H1 (cell line): ENCODE data around the gene STEAP1. TPM values are rescaled to one million over a fixed set of nuclear protein-coding genes. Genes with fewer than 3 reads are reported as not detected.
"Not testable (repeated sequence)": the region's sequence is repeated elsewhere in the genome, so short reads cannot be mapped to it uniquely, and the experiment has no call there.

ENCODE experiments used
- CTCF ChIA-PET: fragments of 300-600 bp; sonication (Branson Sonifier 250); formaldehyde crosslinking; loops from one replicate; lab custom pipeline; 2021; ENCODE audit not compliant: partially characterized antibody; lab: Charles Lee
- POLR2A ChIA-PET: fragments of 300-600 bp; sonication (Branson Sonifier 250); formaldehyde crosslinking; loops from one replicate; lab custom pipeline; 2021; ENCODE audit warnings: inconsistent platforms; ENCODE audit not compliant: partially characterized antibody; lab: Charles Lee
- DNase-seq, 2 experiments: peaks; one replicate each; pipeline versions ENCODE4 v3.0.0 to v3.0.0-alpha.2; 2010 to 2022; ENCODE audit warnings: low spot score in 2 of 2, low read depth in 1 of 2, mixed read lengths in 1 of 2
- FAIRE-seq: peaks from 2 replicates; lab custom pipeline; 2011; peaks lifted over from hg19 to GRCh38; lab: Jason Lieb, UNC
- H2AFZ ChIP-seq: 2 replicates; pipeline ENCODE4 v1.8.1; 2012; ENCODE audit warnings: low read length, inconsistent platforms
- H2AK5ac ChIP-seq: 2 replicates; pipeline ENCODE4 v1.6.1; 2013; ENCODE audit warnings: low read depth, low read length
- H2BK120ac ChIP-seq: replicated peaks from 2 replicates; pipeline ENCODE3; 2013; ENCODE audit warnings: low read depth, low read length, inconsistent platforms
- H2BK12ac ChIP-seq: 2 replicates; pipeline ENCODE4 v1.6.1; 2013; ENCODE audit warnings: low read depth, low read length
- H2BK15ac ChIP-seq: 2 replicates; pipeline ENCODE4 v1.6.1; 2013; ENCODE audit warnings: low read length
- H2BK20ac ChIP-seq: 2 replicates; pipeline ENCODE4 v1.6.1; 2013; ENCODE audit warnings: low read length
- H2BK5ac ChIP-seq: 2 replicates; pipeline ENCODE4 v1.6.1; 2013; ENCODE audit warnings: low read depth, low read length
- H3K14ac ChIP-seq: 2 replicates; pipeline ENCODE4 v1.6.1; 2013; ENCODE audit warnings: inconsistent platforms; ENCODE audit not compliant: insufficient read length
- H3K18ac ChIP-seq: 2 replicates; pipeline ENCODE4 v1.6.1; 2013; ENCODE audit warnings: low read length; ENCODE audit errors: extremely low read depth
- H3K23ac ChIP-seq: 2 replicates; pipeline ENCODE4 v1.6.1; 2013; ENCODE audit warnings: inconsistent platforms; ENCODE audit not compliant: insufficient read length
- H3K23me2 ChIP-seq: 2 replicates; pipeline ENCODE4 v1.6.1; 2013; ENCODE audit warnings: low read depth, low read length
- H3K27ac ChIP-seq: 2 replicates; pipeline ENCODE4 v1.6.1; 2011; ENCODE audit warnings: low read depth, low read length, inconsistent platforms
- H3K27me3 ChIP-seq, 4 experiments: replicated peaks in 1 of 4; 1 replicate in 1 of 4; 2 replicates in 3 of 4; pipeline versions ENCODE4 v1.6.1 to v1.8.1; 2011 to 2013; ENCODE audit warnings: low read length in 3 of 4, mild to moderate bottlenecking in 3 of 4, inconsistent platforms in 2 of 4, mixed read lengths in 2 of 4, moderate library complexity in 1 of 4; ENCODE audit not compliant: control insufficient read depth in 3 of 4, insufficient read depth in 3 of 4; ENCODE audit errors: extremely low read depth in 1 of 4
- H3K36me3 ChIP-seq, 4 experiments: 2 replicates each; pipeline versions ENCODE4 v1.6.1 to v1.8.1; 2011 to 2013; ENCODE audit warnings: mild to moderate bottlenecking in 4 of 4, low read length in 3 of 4, moderate library complexity in 2 of 4, control low read depth in 1 of 4, inconsistent platforms in 1 of 4; ENCODE audit not compliant: insufficient read depth in 4 of 4, control insufficient read depth in 2 of 4
- H3K4ac ChIP-seq: replicated peaks from 2 replicates; pipeline ENCODE3; 2013; ENCODE audit warnings: low read length, low read depth, mixed read lengths, inconsistent platforms; ENCODE audit not compliant: insufficient read length
- H3K4me1 ChIP-seq, 4 experiments: replicated peaks in 1 of 4; 1 replicate in 1 of 4; 2 replicates in 3 of 4; pipeline versions ENCODE4 v1.6.1 to v1.8.1; 2011 to 2013; ENCODE audit warnings: low read length in 3 of 4, inconsistent platforms in 2 of 4, mixed read lengths in 1 of 4; ENCODE audit not compliant: insufficient read depth in 4 of 4, control insufficient read depth in 3 of 4
- H3K4me2 ChIP-seq, 2 experiments: 2 replicates each; pipeline versions ENCODE4 v1.6.1 to v1.8.1; 2011 to 2013; ENCODE audit warnings: low read depth in 2 of 2, low read length in 2 of 2, control low read depth in 1 of 2, inconsistent platforms in 1 of 2, mild to moderate bottlenecking in 1 of 2; ENCODE audit not compliant: insufficient read depth in 1 of 2
- H3K4me3 ChIP-seq, 4 experiments: fragments of 200-600, 300-600 bp in 1 of 4; sonication (generic), shearing (Covaris generic), sonication (Bioruptor Twin) in 1 of 4; 2 replicates each; pipeline versions ENCODE4 v1.5.1 to v1.8.1; 2011 to 2016; ENCODE audit warnings: low read length in 4 of 4, low read depth in 3 of 4, control low read depth in 2 of 4, inconsistent platforms in 2 of 4, mild to moderate bottlenecking in 2 of 4, mixed read lengths in 1 of 4, moderate library complexity in 1 of 4; ENCODE audit not compliant: insufficient read depth in 2 of 4; ENCODE audit errors: extremely low read depth in 1 of 4
- H3K56ac ChIP-seq: replicated peaks from 2 replicates; pipeline ENCODE3; 2013; ENCODE audit warnings: low read depth, mild to moderate bottlenecking, mixed read lengths, low read length, inconsistent platforms; ENCODE audit not compliant: insufficient read length
- H3K79me1 ChIP-seq: 2 replicates; pipeline ENCODE4 v1.6.1; 2013; ENCODE audit warnings: low read depth, low read length, control low read depth
- H3K79me2 ChIP-seq, 2 experiments: 2 replicates each; pipeline versions ENCODE4 v1.6.1 to v1.8.1; 2012 to 2013; ENCODE audit warnings: low read length in 2 of 2, mild to moderate bottlenecking in 2 of 2, inconsistent platforms in 1 of 2; ENCODE audit not compliant: insufficient read depth in 2 of 2, control insufficient read depth in 1 of 2
- H3K9ac ChIP-seq, 4 experiments: replicated peaks in 1 of 4; 1 replicate in 1 of 4; 2 replicates in 3 of 4; pipeline versions ENCODE4 v1.6.1 to v1.8.1; 2011 to 2013; ENCODE audit warnings: low read depth in 3 of 4, low read length in 3 of 4, control low read depth in 2 of 4, mild to moderate bottlenecking in 2 of 4, moderate library complexity in 2 of 4, inconsistent platforms in 1 of 4; ENCODE audit errors: extremely low read depth in 1 of 4
- H3K9me3 ChIP-seq, 2 experiments: 2 replicates each; pipeline versions ENCODE4 v1.6.1 to v1.8.1; 2012 to 2013; ENCODE audit warnings: mild to moderate bottlenecking in 2 of 2, moderate library complexity in 2 of 2, control low read depth in 1 of 2, inconsistent platforms in 1 of 2, low read depth in 1 of 2, low read length in 1 of 2, mixed read lengths in 1 of 2; ENCODE audit not compliant: insufficient read depth in 2 of 2
- H4K20me1 ChIP-seq, 2 experiments: replicated peaks in 1 of 2; 2 replicates each; pipeline versions ENCODE3 to v1.8.1; 2011 to 2013; ENCODE audit warnings: inconsistent platforms in 2 of 2, low read length in 2 of 2, mild to moderate bottlenecking in 1 of 2; ENCODE audit not compliant: insufficient read depth in 2 of 2, control insufficient read depth in 1 of 2
- H4K5ac ChIP-seq: 2 replicates; pipeline ENCODE4 v1.6.1; 2013; ENCODE audit warnings: low read length, low read depth, mixed read lengths, inconsistent platforms; ENCODE audit not compliant: insufficient read length
- H4K8ac ChIP-seq: 2 replicates; pipeline ENCODE4 v1.8.0; 2013; ENCODE audit warnings: mild to moderate bottlenecking, moderate library complexity, low read length, inconsistent platforms; ENCODE audit not compliant: insufficient read depth; ENCODE audit errors: extremely low read depth
- H4K91ac ChIP-seq: replicated peaks from 2 replicates; pipeline ENCODE3; 2013; ENCODE audit warnings: low read length, mixed read lengths, inconsistent platforms; ENCODE audit not compliant: insufficient read length
- JUND ChIP-seq: IDR thresholded peaks from 2 replicates; pipeline ENCODE4 v1.6.1; 2011; ENCODE audit warnings: mild to moderate bottlenecking, improper control_type of control experiment, low read length
- RFX5 ChIP-seq: IDR thresholded peaks from 2 replicates; pipeline ENCODE4 v1.6.1; 2011; ENCODE audit warnings: low read depth, low read length, improper control_type of control experiment, borderline replicate concordance
- SP1 ChIP-seq: IDR thresholded peaks from 2 replicates; pipeline ENCODE4 v1.6.1; 2011; ENCODE audit warnings: low read depth, low read length
- ZNF274 ChIP-seq: IDR thresholded peaks from 2 replicates; pipeline ENCODE4 v1.7.0; 2012; ENCODE audit warnings: low read length, borderline replicate concordance; ENCODE audit errors: extremely low read depth
- WGBS, 2 experiments: shearing (Covaris generic) in 1 of 2; methylation state at CpG; one replicate each; pipeline versions ENCODE4 v1.1.6 to v1.1.7; 2013 to 2015; ENCODE audit warnings: low lambda C conversion rate in 2 of 2, mixed read lengths in 2 of 2, inconsistent platforms in 1 of 2, low coverage in 1 of 2, missing lambda C conversion rate in 1 of 2; ENCODE audit not compliant: insufficient replicate concordance in 2 of 2, insufficient coverage in 1 of 2, insufficient read length in 1 of 2; ENCODE audit errors: extremely low coverage in 1 of 2, missing lambda C conversion rate in 1 of 2; 5-methylcytosine and 5-hydroxymethylcytosine counted together
- polyA plus RNA-seq, 7 experiments: library from polyadenylated mRNA; depleted of rRNA in 3 of 7; stranded (reverse) in 5 of 7; unstranded in 2 of 7; fragments of >200 nt in 5 of 7; fragments of 200-250 nt in 2 of 7; gene quantifications; 1 replicate in 5 of 7; 2 replicates in 1 of 7; 4 replicates in 1 of 7; pipeline versions ENCODE4 v1.2.1 to v1.2.3, GENCODE V29; 2011 to 2013; ENCODE audit warnings: missing spikeins in 2 of 7, mixed read lengths in 2 of 7
- total RNA-seq: library from RNA; stranded (reverse); fragmentation: NEBNext Ultra II Directional; extraction: Animal tissue kit (Norgen Biotek cat#: 25700); gene quantifications from 2 replicates; pipeline ENCODE4 v1.2.1, GENCODE V29; 2021
- TF ChIP-seq, protein P1 (sequence below): IDR thresholded peaks from 2 replicates; pipeline ENCODE4 v1.6.1; 2012; ENCODE audit warnings: inconsistent platforms

STEAP1 gene
- total and polyA plus RNA-seq, 2 of the 8 experiments (the other 6 are each of a cell fraction or from before 2014, with no cell fraction given) = 9.2 to 9.5 TPM

DNA sequence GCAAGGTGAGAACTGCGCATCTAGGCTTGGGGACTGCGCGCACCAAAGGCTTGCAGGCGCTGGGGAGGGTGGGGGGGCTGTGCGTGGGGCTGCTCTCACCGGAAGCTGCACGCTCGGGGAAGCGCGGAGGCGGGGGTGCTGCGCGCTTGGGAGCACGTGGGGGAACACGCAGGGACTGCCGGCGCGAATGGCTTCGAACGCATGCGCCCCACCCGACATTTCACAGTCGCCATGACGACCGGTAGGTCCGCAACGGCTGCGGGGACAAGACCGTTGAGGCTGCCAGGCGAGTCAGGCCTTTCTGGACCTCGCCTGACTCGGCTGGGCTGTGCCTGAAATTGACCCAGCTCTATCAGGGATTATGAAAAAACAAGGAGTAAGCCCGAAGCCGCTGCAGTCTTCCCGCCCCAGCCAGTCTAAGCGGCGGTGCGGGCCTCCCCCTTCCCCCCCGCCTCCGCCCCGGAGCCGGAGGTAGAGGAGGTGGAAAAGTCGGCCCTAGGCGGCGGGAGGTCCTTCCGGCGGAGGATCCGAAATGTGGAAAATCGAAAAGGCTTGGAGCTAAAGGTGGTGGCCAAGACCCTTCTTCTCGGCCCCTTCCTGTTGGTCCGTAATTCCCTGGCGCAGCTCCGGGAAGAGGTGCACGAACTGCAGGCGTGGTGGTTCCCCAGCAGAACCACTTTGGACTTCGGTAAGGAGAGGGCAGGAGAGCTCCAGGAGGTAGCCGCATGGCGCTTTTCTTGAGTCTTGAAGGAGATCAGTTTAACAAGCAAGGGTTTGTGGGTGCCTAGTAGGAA lies 34.9 kb upstream of the STEAP1 start (continued):
- TF ChIP-seq JUND (no peak), RFX5 (no peak), ZNF274 (no peak), SP1 (no peak)
- TF ChIP-seq, protein P1, sequence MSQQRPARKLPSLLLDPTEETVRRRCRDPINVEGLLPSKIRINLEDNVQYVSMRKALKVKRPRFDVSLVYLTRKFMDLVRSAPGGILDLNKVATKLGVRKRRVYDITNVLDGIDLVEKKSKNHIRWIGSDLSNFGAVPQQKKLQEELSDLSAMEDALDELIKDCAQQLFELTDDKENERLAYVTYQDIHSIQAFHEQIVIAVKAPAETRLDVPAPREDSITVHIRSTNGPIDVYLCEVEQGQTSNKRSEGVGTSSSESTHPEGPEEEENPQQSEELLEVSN = peak; percentile 87

DNA sequence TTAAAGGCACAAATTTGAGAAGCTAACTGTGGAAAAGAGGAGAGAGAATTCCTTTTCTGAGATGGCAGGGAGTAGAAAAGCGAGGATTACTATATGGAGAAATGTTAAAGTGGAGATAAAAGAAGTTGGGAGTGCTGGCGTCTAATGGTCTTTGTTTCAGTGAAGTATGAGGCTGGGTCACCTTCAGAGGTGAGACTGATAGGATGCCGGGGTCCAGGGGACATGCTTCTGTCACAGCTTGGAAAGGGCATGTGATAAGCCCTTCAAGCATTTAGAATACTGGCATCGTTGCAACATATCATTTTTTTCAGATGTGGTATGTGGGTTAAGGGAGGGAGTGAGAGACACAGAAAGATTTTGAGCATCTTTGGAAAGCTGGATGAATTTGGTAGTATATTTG lies 34.1 kb upstream of the STEAP1 start:
- H2AFZ ChIP-seq, DNase-seq, FAIRE-seq, H3K27ac ChIP-seq, CTCF ChIA-PET, H3K79me2 ChIP-seq, H3K23ac ChIP-seq, H2BK5ac ChIP-seq, H2BK20ac ChIP-seq, H3K4ac ChIP-seq, H3K36me3 ChIP-seq, H4K8ac ChIP-seq, POLR2A ChIA-PET, H2BK15ac ChIP-seq, H2BK120ac ChIP-seq, H3K4me1 ChIP-seq, H2BK12ac ChIP-seq, H3K56ac ChIP-seq, H3K79me1 ChIP-seq, H4K20me1 ChIP-seq, H4K5ac ChIP-seq, H4K91ac ChIP-seq, H3K18ac ChIP-seq, H3K9ac ChIP-seq, H3K9me3 ChIP-seq, H2AK5ac ChIP-seq, H3K14ac ChIP-seq: not testable (repeated sequence)
- WGBS, 2 experiments = 63% methylated on average over 4 of the region's 4 CpGs; no CpG with 5 or more reads in 1 of the 2 experiments
- Histone ChIP-seq H3K27me3 (peaks cover 0 to 20% (median 7%) of the 10 kb centered on the region in 4 experiments; a peak in 5 of 7 replicates), H3K23me2 (peaks cover 13% of the 10 kb centered on the region; the same call in 1 of the 2 replicates), H3K4me3 (peak overlapping the region in 1 of 4 experiments; percentile 67; a peak in 2 of 8 replicates), H3K4me2 (peak overlapping the region; percentile 89 to 95; a peak in 2 of 4 replicates)
